Measurements from ENCODE around the gene NFIX.

NFIX gene

GRCh38 chr19:13116282-13117175 lies 121.3 kb downstream of the NFIX start, which contains the start of gene TRMT1:
TRMT1 (minus strand) TSS chr19:13116740; CDS start chr19:13116399, 341 bp downstream.
- peak; percentile 68 for DNase-seq (ENCODE audit: low read depth)
- TF ChIP-seq CTCF (conservative IDR thresholded peaks at IDR 0.05; ENCODE audit: low read depth, low read length) = no peak
- peak within 1 kb of the TSS; percentile 98 for H3K4me3 ChIP-seq (ENCODE audit: low read length)

DNA sequence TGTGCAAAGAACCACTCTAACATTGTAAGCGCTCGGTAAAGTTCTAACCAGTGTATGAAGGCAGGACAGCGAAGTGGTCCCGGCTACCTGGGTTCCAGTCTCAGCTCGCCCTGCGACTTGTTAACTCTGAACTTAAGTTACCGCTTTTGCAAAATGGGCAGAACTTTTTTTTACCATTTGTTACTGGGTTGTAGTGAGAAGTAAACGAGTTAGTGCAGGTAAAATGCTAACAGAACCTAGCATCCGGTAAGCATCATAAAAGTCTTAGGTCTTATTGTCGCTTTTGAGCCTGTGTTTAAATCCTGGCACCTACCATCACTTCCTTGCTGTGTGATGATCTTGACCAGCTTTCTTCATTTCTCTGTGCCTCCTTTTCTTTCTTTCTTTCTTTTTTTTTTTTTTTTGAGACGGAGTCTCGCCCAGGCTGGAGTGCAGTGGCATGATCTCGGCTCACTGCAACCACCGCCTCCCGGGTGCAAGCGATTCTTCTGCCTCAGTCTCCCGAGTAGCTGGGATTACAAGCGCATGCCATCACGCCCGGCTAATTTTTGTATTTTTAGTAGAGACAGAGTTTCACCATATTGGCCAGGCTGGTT lies 122.0 kb downstream of the NFIX start:
- DNase-seq (ENCODE audit: low read depth) = no peak
- no peak for TF ChIP-seq CTCF (conservative IDR thresholded peaks at IDR 0.05; ENCODE audit: low read depth, low read length)
- peak overlapping the region; percentile 98 for H3K4me3 ChIP-seq (ENCODE audit: low read length)

- DNase-seq (ENCODE audit: low read depth) = peak; percentile 42
- no peak for TF ChIP-seq CTCF (conservative IDR thresholded peaks at IDR 0.05; ENCODE audit: low read depth, low read length)
- H3K4me3 ChIP-seq (ENCODE audit: low read length) = peak within 1 kb of the TSS; percentile 98
Measured at GRCh38 chr19:13117772-13118423, 122.6 kb downstream of the NFIX start, which contains the start of gene NACC1. NACC1 (plus strand) TSS chr19:13118264; CDS start chr19:13135208, 16,944 bp downstream.

DNA sequence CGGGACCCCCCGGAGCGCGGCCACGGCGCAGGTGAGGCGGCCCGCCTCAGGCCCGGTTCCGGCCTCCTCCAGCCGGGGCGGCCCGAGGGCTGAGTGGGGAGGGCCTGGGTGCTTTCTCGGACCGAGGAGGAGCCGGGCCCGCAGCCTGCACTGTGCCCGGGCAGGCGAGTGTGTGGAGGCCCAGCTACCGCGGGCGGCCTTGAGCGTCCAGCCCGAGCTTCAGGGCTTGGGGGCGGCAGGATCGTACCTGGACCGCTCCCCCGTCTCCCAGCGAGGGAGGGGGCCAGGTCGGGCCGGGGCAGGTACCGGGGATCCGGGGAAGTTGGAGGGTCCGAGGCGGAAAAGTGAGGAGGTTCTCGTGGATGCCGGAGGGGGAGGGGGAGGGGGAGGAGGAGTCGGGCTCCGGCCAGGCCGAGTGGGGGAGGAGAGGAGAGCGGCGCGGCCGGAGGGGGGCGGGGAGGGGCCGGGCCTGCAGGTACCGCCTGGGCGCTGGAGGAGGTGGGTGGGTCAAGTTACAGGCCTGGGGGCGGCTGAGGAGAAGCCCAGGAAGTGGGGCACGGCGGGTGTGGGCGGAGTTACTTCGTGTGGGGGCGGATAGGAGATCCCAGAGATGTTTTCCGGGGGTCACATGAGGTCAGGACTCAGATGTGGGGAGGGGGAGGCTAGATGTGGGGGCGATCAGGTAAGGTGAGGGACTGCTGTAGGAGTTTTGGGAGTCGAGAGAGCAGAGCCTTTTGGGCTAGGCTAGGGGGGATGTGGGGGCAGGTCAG lies 123.3 kb downstream of the NFIX start:
- no peak for DNase-seq (ENCODE audit: low read depth)
- H3K4me3 ChIP-seq (ENCODE audit: low read length) = peak overlapping the region; percentile 83
- no peak for TF ChIP-seq CTCF (conservative IDR thresholded peaks at IDR 0.05; ENCODE audit: low read depth, low read length)

- no peak for DNase-seq (ENCODE audit: low read depth)
- no peak for TF ChIP-seq CTCF (conservative IDR thresholded peaks at IDR 0.05; ENCODE audit: low read depth, low read length)
- H3K4me3 ChIP-seq (ENCODE audit: low read length) = peak overlapping the region; percentile 83
Measured at GRCh38 chr19:13119627-13120026, 124.4 kb downstream of the NFIX start.

GRCh38 chr19:13120031-13120430 lies 124.8 kb downstream of the NFIX start:
- no peak overlapping the region for H3K4me3 ChIP-seq (ENCODE audit: low read length)
- TF ChIP-seq CTCF (conservative IDR thresholded peaks at IDR 0.05; ENCODE audit: low read depth, low read length) = no peak
- DNase-seq (ENCODE audit: low read depth) = no peak

Data from retinal pigment epithelial cell (primary cell).